Stimulated activated naive CD8-positive, alpha-beta T cell treated with anti-CD3 and anti-CD28 coated beads, Interleukin-15, amount 100 ng/mL, for 72 hours (primary cell): ENCODE results near the gene GJB5.
"Not testable (repeated sequence)": the region's sequence is repeated elsewhere in the genome, so short reads cannot be mapped to it uniquely, and the experiment has no call there.

Experiments
- ATAC-seq: fragments of 150-1000 bp; cut with Tn5 transposase; 2 replicates; pipeline ENCODE4 v1.10.0; 2021; ENCODE audit warnings: mild to moderate bottlenecking, moderate library complexity
- DNase-seq, 2 donors: peaks; one replicate each; pipeline ENCODE4 v3.0.0; 2021 to 2022
- H3K27ac Mint-ChIP-seq, 2 donors: one replicate each; pipeline ENCODE4 v1.8.0; 2022; ENCODE audit warnings: mild to moderate bottlenecking in 2 of 2, mixed read lengths in 2 of 2, moderate library complexity in 2 of 2
- H3K27me3 Mint-ChIP-seq: one replicate; pipeline ENCODE4 v1.8.0; 2022; ENCODE audit warnings: mixed read lengths
- H3K4me1 Mint-ChIP-seq: one replicate; pipeline ENCODE4 v1.8.0; 2022; ENCODE audit warnings: mild to moderate bottlenecking, mixed read lengths
- H3K4me3 Mint-ChIP-seq, 2 donors: one replicate each; pipeline ENCODE4 v1.8.0; 2022; ENCODE audit warnings: mild to moderate bottlenecking in 2 of 2, mixed read lengths in 2 of 2, moderate library complexity in 1 of 2
- H3K9me3 Mint-ChIP-seq, 2 donors: one replicate each; pipeline ENCODE4 v1.8.0; 2022; ENCODE audit warnings: mixed read lengths in 2 of 2

Gene GJB5

DNA sequence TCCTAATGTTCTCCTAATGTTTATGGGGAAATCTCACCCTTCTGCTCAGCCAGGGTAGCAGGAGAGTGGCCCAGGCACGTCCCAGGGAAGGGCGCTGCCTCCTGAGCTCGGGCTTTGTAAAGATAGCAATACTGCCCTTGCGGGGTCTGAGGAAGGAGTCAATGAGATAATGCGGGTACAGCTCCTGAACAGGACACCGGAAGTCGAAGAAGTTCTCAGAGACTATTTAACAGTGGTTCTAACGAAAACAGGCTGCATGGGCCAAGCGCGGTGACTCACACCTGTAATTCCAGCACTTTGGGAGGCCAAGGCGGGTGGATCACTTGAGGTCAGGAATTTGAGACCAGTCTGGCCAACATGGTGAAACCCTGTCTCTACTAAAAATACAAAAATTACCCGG, 17.6 kb upstream of the GJB5 start:
- not testable (repeated sequence) for DNase-seq, H3K4me1 Mint-ChIP-seq, ATAC-seq, H3K4me3 Mint-ChIP-seq, H3K9me3 Mint-ChIP-seq
- Mint-ChIP-seq H3K27ac (peak overlapping the region in 1 of 2 donors; percentile 22), H3K27me3 (peaks cover 24% of the 10 kb centered on the region)

- Mint-ChIP-seq H3K4me1 (peaks cover 7% of the 10 kb centered on the region), H3K27ac (no peak overlapping the region), H3K9me3 (no peaks in the 10 kb centered on the region), H3K27me3 (peaks cover 33% of the 10 kb centered on the region), H3K4me3 (no peak overlapping the region)
- no peak for ATAC-seq
- DNase-seq = no peak
These were observed 15.2 kb upstream of the GJB5 start for GRCh38 chr1:34739613-34740012.

DNA sequence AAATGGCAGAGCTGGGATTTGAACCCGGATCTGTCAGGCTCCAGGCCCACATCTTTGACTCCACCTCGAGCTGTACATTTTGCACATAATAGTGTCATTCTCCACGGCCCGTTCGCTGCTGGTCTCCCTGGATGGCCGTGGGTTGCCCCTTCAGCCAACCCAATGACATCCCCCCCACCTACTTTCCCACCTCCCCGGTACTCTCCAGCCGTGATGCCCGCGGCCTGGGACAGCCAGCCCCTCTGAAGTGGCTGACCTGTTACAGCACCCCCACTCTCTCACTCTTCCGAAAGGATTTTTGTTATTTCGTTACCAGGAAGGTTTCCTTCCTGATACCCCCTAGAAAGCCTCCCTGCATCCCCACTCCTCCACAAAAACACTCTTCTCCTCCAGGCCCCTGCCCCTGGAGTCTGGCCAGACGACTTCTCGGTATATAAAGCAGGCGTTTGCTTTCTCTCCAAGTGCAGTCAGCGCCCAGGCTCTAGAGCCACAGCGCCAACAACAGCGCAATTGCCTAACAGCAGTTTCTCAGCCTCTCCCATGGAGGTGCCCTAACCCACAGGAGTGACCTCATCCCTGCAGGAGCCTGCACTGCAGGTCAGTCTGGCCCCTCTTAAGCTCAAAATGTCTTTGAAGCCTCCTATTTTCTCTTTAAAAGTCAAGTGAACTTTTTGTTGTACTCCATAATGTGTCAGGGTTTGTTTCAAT, 14.5 kb upstream of the GJB5 start:
- ATAC-seq = no peak
- peaks cover 7% of the 10 kb centered on the region for H3K4me1 Mint-ChIP-seq
- DNase-seq = no peak
- no peaks in the 10 kb centered on the region for H3K9me3 Mint-ChIP-seq
- no peak overlapping the region for H3K27ac Mint-ChIP-seq
- no peak overlapping the region for H3K4me3 Mint-ChIP-seq
- peaks cover 33% of the 10 kb centered on the region for H3K27me3 Mint-ChIP-seq

GRCh38 chr1:34742667-34743270, 12.1 kb upstream of the GJB5 start:
- H3K4me1 Mint-ChIP-seq = peaks cover 7% of the 10 kb centered on the region

GRCh38 chr1:34743775-34744174, 11.1 kb upstream of the GJB5 start:
- DNase-seq (no peak), ATAC-seq (no peak)
- Mint-ChIP-seq H3K27me3 (peaks cover 19% of the 10 kb centered on the region), H3K4me3 (no peak overlapping the region), H3K27ac (no peak overlapping the region), H3K4me1 (peaks cover 7% of the 10 kb centered on the region), H3K9me3 (no peaks in the 10 kb centered on the region)

More at GRCh38 chr1:34742667-34743270, 12.1 kb upstream of the GJB5 start:
- Mint-ChIP-seq H3K27ac (no peak overlapping the region), H3K4me3 (no peak overlapping the region), H3K9me3 (no peaks in the 10 kb centered on the region), H3K27me3 (peaks cover 19% of the 10 kb centered on the region)
- ATAC-seq = peak; percentile 91
- DNase-seq = peak; percentile 74 to 79

GRCh38 chr1:34744851-34745250, 10.0 kb upstream of the GJB5 start:
- DNase-seq (no peak), ATAC-seq (no peak)
- Mint-ChIP-seq H3K9me3 (no peaks in the 10 kb centered on the region), H3K4me1 (peaks cover 7% of the 10 kb centered on the region), H3K4me3 (no peak overlapping the region), H3K27ac (no peak overlapping the region), H3K27me3 (peaks cover 19% of the 10 kb centered on the region)

- no peaks in the 10 kb centered on the region for H3K9me3 Mint-ChIP-seq
- H3K4me1 Mint-ChIP-seq = peaks cover 7% of the 10 kb centered on the region
- no peak overlapping the region for H3K27ac Mint-ChIP-seq
- H3K27me3 Mint-ChIP-seq = peaks cover 12% of the 10 kb centered on the region
- H3K4me3 Mint-ChIP-seq = no peak overlapping the region
- DNase-seq = no peak
- ATAC-seq = no peak
These were observed 9.2 kb upstream of the GJB5 start for GRCh38 chr1:34745666-34746065.

DNA sequence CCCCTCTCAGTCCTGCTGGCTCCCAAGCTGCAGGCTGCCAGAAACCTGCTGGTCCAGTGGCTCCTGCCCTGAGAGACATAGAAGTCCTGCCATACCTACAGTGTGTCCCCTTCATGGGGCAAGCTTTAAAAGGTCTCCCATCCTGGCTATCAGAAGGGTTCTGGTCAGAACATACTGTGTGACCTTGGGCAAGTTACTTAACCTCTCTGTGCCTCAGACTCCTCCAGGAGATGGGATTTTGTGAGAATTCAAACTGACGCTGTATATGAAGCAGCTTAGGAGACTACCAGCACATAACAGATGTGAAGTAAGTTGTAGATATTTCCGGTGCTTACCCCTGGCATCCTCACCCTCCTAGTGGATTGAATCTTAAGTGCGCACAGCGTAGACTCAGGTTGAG, 8.7 kb upstream of the GJB5 start:
- no peak overlapping the region for H3K4me3 Mint-ChIP-seq
- H3K4me1 Mint-ChIP-seq = peaks cover 7% of the 10 kb centered on the region
- H3K27ac Mint-ChIP-seq = no peak overlapping the region
- H3K9me3 Mint-ChIP-seq = no peaks in the 10 kb centered on the region
- H3K27me3 Mint-ChIP-seq = peaks cover 11% of the 10 kb centered on the region
- DNase-seq (no peak), ATAC-seq (no peak)

DNA sequence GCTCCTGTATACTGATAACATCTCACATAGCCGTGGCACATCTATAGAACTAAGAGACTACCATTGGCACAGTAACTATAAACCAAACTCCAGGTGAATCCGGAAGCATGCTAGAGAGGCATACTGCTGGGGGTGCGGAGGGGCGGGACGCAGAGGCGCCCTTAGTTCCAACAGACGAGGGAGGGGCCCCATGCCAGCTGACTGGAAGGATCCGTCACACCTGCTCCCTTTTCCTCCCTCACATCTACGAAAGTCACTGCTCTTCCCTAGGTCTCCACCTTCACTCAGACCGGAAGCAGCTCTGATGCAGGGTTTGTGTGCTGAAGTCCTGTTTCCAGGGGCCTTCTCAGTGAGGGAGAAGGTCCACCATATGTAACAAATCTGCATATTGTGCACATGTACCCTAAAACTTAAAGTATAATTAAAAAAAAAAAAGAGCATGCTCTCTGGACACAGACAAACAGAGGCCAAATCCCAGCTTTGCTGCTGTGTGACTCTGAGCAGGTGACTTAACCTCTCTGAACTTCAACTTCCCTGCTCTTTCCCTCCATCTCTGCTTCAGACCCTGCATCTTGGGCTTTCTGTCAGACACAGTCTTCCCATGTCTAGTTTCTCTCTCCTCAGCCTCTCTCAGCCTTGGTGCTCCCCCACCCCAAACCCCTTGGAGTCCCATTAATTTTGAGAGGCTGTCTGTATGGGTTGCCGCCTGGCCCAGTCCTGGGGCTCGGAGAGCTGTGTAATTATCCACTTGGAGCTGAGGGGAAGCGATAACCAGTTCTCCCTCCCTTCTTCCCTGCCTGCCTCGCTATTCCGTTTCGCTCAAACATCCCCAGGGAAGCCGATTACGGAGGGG, 7.8 kb upstream of the GJB5 start:
- DNase-seq (no peak), ATAC-seq (no peak)
- Mint-ChIP-seq H3K4me1 (peaks cover 7% of the 10 kb centered on the region), H3K27me3 (peaks cover 11% of the 10 kb centered on the region), H3K9me3 (no peaks in the 10 kb centered on the region), H3K4me3 (no peak overlapping the region), H3K27ac (no peak overlapping the region)

- Mint-ChIP-seq H3K4me3 (no peak overlapping the region), H3K27ac (peak overlapping the region in 1 of 2 donors; percentile 47), H3K27me3 (peaks cover 5% of the 10 kb centered on the region), H3K4me1 (peaks cover 2% of the 10 kb centered on the region), H3K9me3 (no peaks in the 10 kb centered on the region)
- no peak for ATAC-seq
- no peak for DNase-seq
These were observed 7.3 kb upstream of the GJB5 start for GRCh38 chr1:34747638-34747941.

- Mint-ChIP-seq H3K4me3 (no peak overlapping the region), H3K27me3 (no peaks in the 10 kb centered on the region), H3K4me1 (no peaks in the 10 kb centered on the region), H3K9me3 (no peaks in the 10 kb centered on the region), H3K27ac (no peak overlapping the region)
- no peak for ATAC-seq
- no peak for DNase-seq
These were observed 4.9 kb upstream of the GJB5 start for GRCh38 chr1:34749992-34750391.

DNA sequence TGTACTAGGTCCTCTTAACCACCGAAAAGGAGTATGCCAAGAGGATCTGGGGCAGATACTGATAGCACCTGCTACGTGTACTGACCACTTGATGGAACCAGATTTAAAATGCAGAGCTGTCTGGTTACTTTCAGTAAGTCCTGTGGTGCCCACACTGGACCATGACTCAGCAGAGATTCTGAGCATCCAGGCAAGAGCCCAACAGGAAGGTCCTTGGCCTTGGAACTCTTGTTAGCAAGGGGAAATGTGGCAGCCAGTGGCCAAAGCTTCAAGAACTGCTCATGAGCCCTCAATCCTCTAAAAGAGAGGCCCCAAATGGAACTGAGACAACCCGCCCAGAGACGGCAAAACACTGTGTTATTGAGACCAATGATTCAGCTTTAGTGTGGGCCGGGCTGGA, 4.2 kb upstream of the GJB5 start:
- no peaks in the 10 kb centered on the region for H3K27me3 Mint-ChIP-seq

DNA sequence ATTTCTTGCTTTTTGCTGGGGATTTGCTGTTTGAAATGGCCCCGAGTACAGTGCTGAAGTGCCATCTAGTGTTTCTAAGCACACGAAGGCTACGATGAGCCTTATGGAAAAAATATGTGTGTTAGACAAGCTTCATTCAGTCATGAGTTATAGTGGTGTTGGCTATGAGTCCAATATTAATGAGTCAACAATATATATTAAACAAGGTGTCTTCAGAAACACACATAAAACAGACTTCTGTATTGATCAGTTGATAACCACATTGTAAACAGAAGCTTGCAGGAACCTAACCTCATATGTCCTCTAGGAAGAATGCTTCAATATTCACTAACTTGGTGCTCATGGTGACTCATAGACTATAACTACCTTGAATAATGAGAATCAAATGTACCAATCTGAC, 1.7 kb upstream of the GJB5 start:
- Mint-ChIP-seq H3K27ac (no peak overlapping the region), H3K27me3 (peaks cover 9% of the 10 kb centered on the region)

More for the DNA sequence above, 4.2 kb upstream of the GJB5 start:
- H3K4me1 Mint-ChIP-seq = no peaks in the 10 kb centered on the region
- H3K4me3 Mint-ChIP-seq = no peak overlapping the region
- H3K27ac Mint-ChIP-seq = no peak overlapping the region
- DNase-seq (no peak), ATAC-seq (no peak)
- H3K9me3 Mint-ChIP-seq = no peaks in the 10 kb centered on the region

GRCh38 chr1:34755961-34756360, 1.1 kb downstream of the GJB5 start:
- Mint-ChIP-seq H3K27ac (peak overlapping the region in 1 of 2 donors; percentile 49), H3K27me3 (peaks cover 10% of the 10 kb centered on the region)
- no peak for ATAC-seq

More for the DNA sequence above, 1.7 kb upstream of the GJB5 start:
- H3K4me1 Mint-ChIP-seq = no peaks in the 10 kb centered on the region
- H3K4me3 Mint-ChIP-seq = no peak overlapping the region
- no peaks in the 10 kb centered on the region for H3K9me3 Mint-ChIP-seq
- ATAC-seq (no peak), DNase-seq (no peak)

GRCh38 chr1:34757386-34757785, 2.5 kb downstream of the GJB5 start:
- ATAC-seq (no peak), DNase-seq (no peak)
- Mint-ChIP-seq H3K27me3 (peaks cover 10% of the 10 kb centered on the region), H3K27ac (no peak overlapping the region), H3K9me3 (no peaks in the 10 kb centered on the region), H3K4me3 (no peak overlapping the region), H3K4me1 (no peaks in the 10 kb centered on the region)

More at GRCh38 chr1:34755961-34756360, 1.1 kb downstream of the GJB5 start:
- H3K4me3 Mint-ChIP-seq = no peak overlapping the region
- H3K9me3 Mint-ChIP-seq = no peaks in the 10 kb centered on the region
- no peak for DNase-seq
- H3K4me1 Mint-ChIP-seq = no peaks in the 10 kb centered on the region

- Mint-ChIP-seq H3K27ac (no peak overlapping the region), H3K9me3 (no peaks in the 10 kb centered on the region), H3K4me3 (no peak overlapping the region), H3K4me1 (no peaks in the 10 kb centered on the region), H3K27me3 (peaks cover 20% of the 10 kb centered on the region)
- no peak for ATAC-seq
- DNase-seq = no peak
These were observed 3.9 kb downstream of the GJB5 start for GRCh38 chr1:34758751-34759150.
